GM18511 (cell line): ENCODE data around the gene SYF2.

Experiments
- ATAC-seq: cut with Tn5 transposase; IDR thresholded peaks from one replicate; pipeline ENCODE4 v1.9.1; 2021; ENCODE audit warnings: mild to moderate bottlenecking, moderate library complexity; ENCODE audit not compliant: unreplicated experiment

Gene SYF2

DNA sequence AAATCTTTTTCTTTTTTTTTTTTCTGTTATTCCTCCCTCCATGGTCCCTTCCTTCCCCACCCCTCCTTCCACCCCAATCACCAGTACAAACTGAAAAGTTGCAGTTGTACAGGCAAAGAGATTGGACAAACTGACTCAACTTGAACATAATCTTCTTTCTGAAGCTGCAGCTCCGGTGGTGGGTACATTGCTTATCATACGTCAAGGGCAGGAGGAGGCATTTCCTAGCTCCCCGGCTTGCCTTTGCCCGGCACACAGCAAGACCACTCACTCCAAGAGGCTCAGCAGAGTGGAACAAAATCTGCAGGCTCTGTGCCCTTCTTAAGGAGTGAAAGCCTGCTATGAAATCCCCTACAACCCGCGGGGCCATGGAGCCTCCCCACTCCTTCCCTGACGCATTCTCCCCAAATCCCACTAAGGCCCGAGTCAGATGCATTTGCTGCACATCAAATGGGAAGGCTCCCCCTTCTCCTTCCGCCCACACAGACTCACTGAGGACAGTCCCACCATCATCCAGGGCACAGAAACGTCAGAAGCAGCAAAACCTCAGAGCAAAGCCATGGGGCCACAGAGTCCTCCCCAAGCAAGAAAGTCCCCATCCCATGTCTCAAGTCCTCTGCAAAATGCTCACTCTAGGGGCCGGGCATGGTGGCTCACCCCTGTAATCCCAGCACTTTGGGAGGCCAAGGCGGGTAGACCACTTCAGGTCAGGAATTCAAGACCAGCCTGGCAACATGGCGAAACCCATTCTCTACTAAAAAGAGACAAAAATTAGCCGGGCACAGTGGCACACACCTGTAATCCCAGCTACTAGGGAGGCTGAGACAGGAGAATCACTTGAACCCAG, 45.9 kb downstream of the SYF2 start:
- no peak for ATAC-seq

- ATAC-seq, result no peak
Observed at GRCh38 chr1:25185409-25186160, 46.7 kb downstream of the SYF2 start.

- no peak for ATAC-seq
Observed at GRCh38 chr1:25184001-25184762, 48.1 kb downstream of the SYF2 start.

- ATAC-seq, result no peak
Observed at GRCh38 chr1:25183126-25183980, 48.9 kb downstream of the SYF2 start.

- no peak for ATAC-seq
Observed at GRCh38 chr1:25182629-25183028, 49.7 kb downstream of the SYF2 start.

DNA sequence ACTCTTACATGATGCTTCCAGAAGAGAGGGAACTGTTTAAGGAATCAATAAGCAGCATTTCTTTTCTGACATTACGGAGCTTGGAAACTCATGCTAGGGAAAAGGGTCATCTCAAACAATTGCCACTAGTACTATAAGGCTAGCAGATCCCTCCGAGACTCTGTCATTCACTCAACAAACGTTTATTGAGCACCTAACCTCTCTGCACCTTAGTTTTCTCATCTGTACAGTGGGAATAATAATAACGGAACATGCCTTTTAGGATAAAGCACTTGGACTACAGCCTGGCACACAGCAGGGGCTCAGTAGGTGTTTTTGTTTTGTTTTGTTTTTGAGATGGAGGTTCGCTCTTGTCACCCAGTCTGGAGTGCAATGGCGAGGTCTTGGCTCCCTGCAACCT, 51.3 kb downstream of the SYF2 start:
- ATAC-seq, result no peak

- no peak for ATAC-seq
Observed at GRCh38 chr1:25178917-25179561, 53.3 kb downstream of the SYF2 start.

DNA sequence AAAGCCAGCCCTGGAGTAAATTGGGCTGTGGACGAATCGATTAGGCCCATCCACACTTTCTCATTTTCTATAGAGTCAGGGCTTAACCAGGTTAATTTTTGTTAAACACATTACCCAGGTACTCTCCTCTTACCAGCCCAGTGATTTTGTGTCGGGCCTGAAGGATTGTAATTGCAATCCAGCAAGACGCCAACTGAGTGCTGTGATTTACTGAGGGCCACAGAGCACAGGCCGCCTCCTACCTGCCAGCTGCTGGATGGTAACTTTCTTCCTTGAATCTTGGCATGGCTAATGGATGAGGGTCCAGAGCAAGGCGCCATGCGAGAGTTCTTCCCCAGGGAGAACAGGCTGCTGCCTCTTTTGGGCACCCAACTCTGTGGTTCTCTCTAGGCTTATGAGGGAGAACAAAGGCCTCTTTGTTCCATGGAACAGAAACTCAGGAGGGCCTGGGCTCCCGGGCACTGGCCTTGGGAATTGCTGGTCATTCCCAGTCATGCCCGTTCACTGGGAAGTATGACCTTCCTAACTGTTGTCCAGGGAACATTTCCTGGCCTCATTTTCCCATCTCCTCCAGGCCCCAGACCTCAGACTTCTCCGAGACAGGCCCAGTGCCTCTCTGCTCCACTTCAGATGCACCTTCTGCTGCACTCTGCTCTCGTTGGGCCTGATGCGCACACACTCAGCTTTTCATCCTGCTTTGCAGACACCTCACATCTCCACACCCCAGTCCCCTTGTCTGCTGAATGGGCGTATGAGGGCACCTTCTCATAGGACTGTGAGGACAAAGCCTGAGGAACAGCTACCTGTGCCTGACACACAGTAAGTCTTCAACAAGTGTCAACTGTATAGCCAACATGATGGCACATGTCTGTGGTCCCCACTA, 57.3 kb downstream of the SYF2 start:
- no peak for ATAC-seq

DNA sequence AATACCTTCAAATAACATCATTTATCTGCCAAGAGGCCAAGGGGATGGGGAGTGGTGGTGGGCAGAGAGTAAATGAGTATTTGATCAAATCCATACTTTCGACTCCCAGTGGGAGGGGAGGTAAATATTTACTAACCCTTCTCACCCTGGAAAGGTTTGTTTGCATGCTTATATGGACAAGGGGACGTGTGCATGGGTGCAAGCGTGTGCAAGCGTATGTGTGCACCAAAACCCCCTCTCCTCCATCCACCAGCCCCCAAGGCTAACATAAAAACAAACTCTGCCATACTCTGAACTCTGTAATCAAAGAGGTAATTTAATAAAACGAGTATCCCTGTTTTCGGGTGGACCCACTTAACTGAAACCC, 58.0 kb downstream of the SYF2 start:
- no peak for ATAC-seq

- no peak for ATAC-seq
Observed at GRCh38 chr1:25173809-25174340, 58.4 kb downstream of the SYF2 start.
